DMS 273 treated with DMSO at 0.1 percent for 48 hours (cell line): ENCODE measurements around the gene C19orf67.

Experiments
- DNase-seq: peaks from one replicate; lab custom pipeline; 2025; lab: John Stamatoyannopoulos, UW

C19orf67 gene

GRCh38 chr19:14081797-14082674 lies 3.5 kb downstream of the C19orf67 start:
- no peak for DNase-seq

GRCh38 chr19:14080887-14081796 lies 4.4 kb downstream of the C19orf67 start:
- peak; percentile 97 for DNase-seq

DNA sequence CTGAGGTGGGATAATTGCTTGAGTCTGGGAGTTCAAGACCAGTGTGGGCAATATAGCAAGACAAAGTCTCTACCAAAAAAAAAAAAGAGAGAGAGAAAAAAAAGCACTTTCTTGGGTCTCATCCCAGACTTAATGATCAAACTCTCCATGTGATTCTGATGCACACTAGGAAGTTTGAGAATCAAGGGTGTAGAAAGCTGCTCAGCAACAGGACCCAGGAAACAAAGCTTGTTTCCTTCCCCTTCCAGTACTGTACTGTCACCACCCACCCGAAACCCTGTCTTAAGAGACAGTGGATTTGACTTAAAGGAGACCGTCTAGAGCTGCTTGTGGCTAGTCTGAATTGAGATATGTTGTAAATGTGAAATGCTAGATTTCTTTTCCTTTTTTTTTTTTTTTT lies 7.2 kb downstream of the C19orf67 start:
- no peak for DNase-seq

GRCh38 chr19:14073925-14074838 lies 11.4 kb downstream of the C19orf67 start:
- no peak for DNase-seq

DNA sequence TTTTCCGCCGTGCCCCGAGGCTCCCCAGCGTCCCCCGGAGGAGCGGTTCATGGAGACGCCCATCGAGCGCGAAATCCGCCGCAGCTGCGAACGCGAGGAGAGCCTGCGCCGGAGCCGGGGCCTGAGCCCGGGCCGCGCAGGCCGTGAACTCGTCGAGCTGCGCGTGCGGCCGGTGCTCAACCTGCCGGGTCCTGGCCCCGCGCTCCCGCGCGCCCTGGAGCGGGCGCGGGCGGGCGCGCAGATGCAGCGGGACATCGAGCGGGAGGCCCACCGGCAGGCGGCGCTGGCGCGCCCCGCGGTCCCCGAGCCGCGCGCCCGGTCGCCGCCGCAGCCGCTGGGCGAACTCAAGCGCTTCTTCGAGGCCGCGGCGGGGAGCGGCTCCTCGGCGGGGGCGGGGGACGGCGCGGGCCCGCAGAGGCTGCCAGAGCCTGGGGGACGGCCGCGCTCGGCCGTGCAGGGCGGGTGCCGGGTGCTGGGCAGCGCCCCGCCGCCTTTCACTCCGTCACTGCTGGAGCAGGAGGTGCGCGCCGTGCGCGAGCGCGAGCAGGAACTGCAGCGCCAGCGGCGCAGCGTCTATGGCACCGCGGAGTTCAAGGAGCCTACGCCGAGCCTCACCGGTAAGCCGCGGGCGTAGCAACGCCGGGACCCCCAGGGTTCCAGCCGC lies 12.2 kb downstream of the C19orf67 start:
- peak; percentile 13 for DNase-seq

DNA sequence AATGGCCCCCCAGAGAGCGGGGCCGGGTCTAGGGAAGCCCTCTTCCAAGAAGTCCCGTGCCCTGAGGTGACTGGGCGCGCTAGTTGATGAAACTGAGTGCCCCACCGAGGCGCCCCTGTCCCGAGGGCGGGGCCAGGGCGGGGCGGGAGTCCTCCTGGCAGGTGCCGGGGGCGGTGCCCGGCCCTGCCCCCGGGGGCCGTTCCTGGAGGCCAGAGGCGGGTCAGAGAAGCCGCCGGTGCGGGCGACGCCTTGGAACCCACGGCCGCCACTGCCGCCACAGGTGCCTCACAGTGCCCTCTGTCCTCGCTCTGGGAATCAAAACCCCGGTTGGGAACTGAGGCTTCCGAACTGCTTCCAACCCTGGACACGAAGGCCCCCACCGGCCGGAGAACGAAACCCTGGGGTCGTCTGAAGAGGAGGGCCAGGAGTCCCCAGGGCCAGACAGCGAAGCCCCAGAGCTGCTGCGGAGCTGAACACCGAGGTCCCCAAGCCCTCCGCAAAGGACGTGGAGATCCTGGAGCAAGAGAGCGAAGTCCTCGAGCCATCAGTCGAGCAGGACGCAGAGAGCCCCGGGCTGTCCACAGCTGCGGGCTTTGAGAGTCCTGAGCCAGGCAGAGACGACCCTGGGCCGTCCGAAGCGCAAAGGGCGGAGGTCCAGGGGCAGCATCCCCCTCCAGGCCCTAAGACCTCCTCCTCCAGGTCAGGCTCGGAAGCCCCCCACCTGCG lies 12.9 kb downstream of the C19orf67 start, which contains the start of gene MISP3:
Gene MISP3, plus strand, starts transcription at position 252 of the 726 bp plus-strand sequence. CDS start 524 bp downstream, outside the sequence.
- DNase-seq: no peak

- DNase-seq: no peak
Measured at GRCh38 chr19:14070268-14071050, 15.1 kb downstream of the C19orf67 start.

GRCh38 chr19:14066134-14066533 lies 19.4 kb downstream of the C19orf67 start:
- DNase-seq: no peak

DNA sequence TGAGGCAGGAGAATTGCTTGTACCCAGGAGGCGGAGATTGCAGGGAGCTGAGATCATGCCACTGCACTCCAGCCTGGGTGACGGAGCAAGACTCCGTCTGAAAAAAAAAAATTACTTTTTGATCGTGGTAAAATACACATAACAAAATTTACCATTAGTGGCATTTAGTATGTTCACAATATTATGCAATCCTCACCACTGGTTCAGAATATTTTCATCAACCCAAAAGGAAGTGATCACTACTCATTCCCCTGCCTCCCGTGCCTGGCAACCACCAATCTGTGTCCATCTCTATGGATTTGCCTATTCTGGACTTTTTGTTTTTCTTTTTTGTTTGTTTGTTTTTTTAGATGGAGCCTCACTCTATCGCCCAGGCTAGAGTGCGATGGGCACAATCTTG lies 22.5 kb downstream of the C19orf67 start:
- no peak for DNase-seq

GRCh38 chr19:14062558-14062855 lies 23.1 kb downstream of the C19orf67 start:
- no peak for DNase-seq

DNA sequence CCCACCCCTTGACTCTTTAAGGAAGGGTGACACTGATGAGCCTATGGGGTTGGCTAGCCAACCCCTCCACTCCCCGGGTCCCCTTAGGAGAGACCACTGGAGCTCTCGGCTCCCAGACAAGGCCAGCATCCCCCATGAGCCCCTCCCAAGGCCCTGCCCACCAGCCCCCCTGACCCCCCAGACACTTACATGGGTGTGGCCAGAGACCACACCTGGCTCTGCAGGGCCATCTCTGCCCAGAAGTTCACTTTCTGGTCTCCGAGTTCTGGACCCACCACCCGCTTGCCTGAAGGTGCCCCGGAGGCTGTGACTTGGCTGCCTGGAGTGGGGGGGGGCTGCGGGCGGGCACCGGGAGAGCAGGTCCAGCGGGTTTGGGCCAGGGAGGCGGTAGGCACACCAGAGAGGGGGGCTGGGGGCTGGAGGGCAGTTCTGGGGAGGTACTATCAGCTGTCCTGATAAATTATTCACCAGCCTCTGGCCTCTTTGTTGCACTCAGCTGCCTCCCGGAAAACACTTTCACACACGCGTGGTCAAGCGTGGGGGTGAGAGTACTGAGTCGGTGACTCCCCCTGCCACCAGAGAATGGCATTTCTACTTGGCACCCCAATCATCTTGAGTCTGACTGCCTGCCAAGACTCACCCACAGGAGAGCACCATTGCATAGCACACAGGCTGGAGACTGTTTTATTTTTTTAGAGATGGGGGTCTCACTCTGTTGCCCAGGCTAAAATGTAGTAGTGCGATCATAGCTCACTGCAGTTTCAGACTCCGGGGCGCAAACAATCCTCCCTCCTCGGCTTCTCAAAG lies 23.6 kb downstream of the C19orf67 start, which contains the start of gene PALM3:
Gene PALM3, minus strand, starts transcription at position 326 of the 807 bp plus-strand sequence. Its CDS starts 96 bp downstream, at position 230.
- no peak for DNase-seq

DNA sequence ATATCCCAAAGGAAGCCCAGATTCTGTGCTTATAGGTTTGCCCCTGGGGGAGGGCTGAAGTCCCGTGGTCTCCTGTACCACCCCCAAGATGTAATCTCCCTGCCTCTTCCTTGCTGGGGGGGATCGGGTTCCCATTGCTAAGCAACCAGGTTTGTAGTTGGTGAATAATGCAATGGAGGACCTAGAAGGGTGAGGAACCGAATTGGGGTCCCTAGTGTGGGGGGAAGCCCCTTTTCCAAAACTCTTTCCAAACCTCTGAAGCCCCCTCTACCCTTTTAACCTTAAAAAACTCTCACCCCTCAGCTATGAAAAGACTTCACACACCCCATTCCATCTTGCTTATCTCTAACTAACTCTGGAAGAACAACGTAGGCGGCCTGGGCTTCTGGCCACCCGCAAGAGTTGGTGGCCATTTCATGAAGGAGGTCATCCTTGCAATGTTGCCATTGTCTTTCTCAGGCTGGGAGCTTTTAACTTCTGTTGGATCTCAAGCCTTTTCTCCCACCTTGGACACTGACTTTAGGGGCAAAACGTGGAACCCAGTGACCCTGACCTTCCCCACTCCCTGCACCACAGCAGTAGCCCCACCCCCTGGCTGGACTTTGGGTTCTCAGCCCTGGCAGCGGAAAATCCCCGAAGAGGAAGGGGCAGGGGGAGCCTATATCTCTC lies 24.4 kb downstream of the C19orf67 start:
- DNase-seq: no peak

DNA sequence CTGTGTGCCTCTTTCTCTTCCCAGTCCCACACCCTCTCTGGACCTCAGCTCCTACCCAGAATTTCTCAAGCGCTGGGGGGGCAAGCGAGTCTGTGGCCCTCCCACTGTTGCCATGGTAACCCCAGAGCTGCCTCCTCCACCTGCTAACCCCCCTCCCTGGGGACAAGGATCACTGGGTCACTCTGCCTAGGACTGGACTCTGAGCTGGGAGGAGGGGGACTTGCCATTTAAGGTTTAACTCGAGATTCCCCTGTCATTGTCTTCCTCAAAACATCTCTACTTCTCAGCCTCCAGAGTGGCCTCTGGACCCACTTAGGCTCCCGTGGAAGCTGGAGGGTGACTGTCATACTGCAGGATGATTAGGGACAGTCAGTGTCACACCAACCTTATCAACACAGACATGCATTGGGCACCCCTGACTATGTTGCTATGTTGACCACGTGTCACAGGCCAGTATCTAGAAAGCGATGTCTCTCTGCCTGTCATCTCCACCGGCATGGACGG lies 25.9 kb downstream of the C19orf67 start:
- no peak for DNase-seq

DNA sequence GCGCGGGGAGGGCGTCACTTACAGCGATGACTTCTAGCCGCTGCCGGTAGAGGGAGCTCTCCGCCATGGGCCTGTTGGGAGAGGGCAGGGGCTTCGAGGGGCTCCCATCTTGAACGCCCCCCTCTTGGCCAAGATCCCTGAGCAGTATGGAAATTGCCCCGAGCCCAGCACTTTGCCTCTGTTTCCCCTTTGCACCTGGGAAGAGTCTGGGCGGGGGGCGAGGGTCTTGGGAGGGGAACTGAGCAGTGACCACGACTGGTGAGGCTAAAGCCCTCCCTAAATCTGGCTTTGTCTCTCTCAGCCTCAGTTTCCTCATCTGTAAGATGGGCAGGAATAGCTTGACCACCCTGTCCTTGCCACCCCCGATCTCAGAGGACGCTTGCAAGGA lies 26.5 kb downstream of the C19orf67 start:
- no peak for DNase-seq

DNA sequence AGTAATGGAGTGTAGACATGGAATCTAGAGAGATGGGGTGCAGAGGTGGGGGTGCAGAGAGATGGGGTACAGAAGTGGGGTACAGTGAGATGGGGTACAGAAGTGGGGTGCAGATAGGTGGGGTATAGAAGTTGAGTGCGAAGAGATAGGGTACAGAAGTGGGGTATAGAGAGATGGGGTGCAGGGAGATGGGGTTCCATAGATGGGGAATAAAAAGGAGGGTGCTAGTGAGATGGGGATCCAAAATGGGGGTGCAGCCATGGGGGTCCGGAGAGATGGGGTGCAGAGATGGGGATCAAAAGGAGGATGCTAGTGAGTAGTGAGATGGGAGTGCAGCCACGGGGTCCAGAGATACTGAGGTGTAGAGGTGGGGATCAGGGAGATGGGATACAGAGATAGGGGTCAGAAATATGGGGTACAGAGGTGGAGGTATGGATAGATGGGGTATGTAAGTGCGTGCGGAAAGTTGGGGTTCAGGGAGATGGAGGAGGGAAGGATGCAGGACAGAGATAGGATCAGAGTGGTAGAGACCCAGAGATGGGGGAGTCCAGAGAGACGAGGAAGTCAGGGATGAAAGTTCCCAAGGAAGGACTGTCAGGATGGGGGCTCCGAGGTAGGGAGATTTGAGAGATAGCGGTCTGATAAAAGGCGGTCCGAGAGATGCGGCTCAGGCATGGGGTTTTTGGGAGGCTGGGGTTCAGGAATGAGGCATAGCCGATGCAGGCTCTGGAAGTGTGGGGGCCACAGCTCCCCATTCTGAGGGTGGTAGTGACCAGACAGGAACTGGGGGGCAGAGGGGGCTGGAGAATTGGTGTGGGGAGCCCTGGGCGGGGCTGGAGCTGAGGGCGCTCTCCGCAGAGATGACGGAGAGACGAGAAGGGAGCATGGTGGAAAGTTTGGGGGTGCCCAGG lies 27.1 kb downstream of the C19orf67 start:
- DNase-seq: no peak

DNA sequence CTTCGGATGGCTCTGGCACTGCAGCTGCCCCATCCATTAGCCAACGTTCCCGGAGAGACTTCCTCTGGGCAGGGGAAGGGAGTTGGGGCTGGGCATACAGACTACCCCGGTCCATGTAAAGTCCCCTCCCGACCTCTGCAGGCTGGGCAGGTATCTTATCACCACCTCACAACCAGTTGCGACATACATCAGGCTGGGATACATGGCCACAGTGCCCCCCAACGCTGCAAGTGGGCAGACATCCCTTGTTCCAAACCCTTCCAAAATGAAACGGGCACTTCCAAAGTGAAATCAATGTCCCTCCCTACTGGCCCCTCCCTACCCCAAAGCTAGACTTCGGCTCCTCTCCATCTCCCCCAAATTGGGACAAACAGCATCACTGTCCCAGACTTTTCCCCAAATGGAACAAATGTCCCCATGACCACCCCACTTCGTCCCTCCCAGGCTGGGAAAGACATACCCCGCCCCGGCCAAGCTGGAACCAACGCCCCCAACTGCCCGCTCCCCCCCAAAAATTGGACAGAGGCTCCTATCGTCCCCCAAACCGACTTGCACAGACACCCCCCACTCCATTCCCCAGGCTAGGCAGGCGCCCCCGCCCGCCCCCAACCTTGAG lies 28.7 kb downstream of the C19orf67 start:
- DNase-seq: no peak
